IMR-90 (cell line): ENCODE results near the gene CHN2. TPM values are rescaled to one million over a fixed set of nuclear protein-coding genes. Genes with fewer than 3 reads are reported as not detected.

Source experiments
- ATAC-seq: fragments of 200-7000 bp; cut with Tn5 transposase; 2 replicates; pipeline ENCODE4 v1.9.1; 2020; ENCODE audit warnings: low read depth, mild to moderate bottlenecking, moderate library complexity
- BruUV-seq: library from RNA; stranded (reverse); fragments of 400-500 nt; replicated peaks from 2 replicates; lab custom pipeline; 2021; lab: Mats Ljungman, UMichigan
- CTCF ChIA-PET: fragments of 300-600 bp; formaldehyde crosslinking; extraction: SDS; loops from one replicate; lab custom pipeline; 2021; ENCODE audit warnings: antibody characterized with exemption; lab: Yijun Ruan, JAX
- POLR2A ChIA-PET: fragments of 300-600 bp; sonication (Branson Sonifier 250); formaldehyde crosslinking; loops from one replicate; lab custom pipeline; 2022; ENCODE audit warnings: antibody characterized with exemption; ENCODE audit not compliant: unreplicated experiment; lab: Charles Lee
- DNase-seq: peaks from one replicate; pipeline ENCODE4 v3.0.0; 2013
- H2AFZ ChIP-seq: replicated peaks from 2 replicates; pipeline ENCODE3; 2013; ENCODE audit warnings: low read length, mild to moderate bottlenecking; ENCODE audit not compliant: poor library complexity
- H2AK5ac ChIP-seq: 2 replicates; pipeline ENCODE4 v1.6.1; 2013; ENCODE audit warnings: low read depth, low read length, inconsistent platforms
- H2AK9ac ChIP-seq: replicated peaks from 2 replicates; pipeline ENCODE3; 2013; ENCODE audit warnings: mild to moderate bottlenecking, low read depth, low read length, moderate library complexity; ENCODE audit not compliant: poor library complexity
- H2BK120ac ChIP-seq: 2 replicates; pipeline ENCODE4 v1.6.1; 2013; ENCODE audit warnings: low read depth, low read length, inconsistent platforms
- H2BK15ac ChIP-seq: 3 replicates; pipeline ENCODE4 v1.6.1; 2013; ENCODE audit warnings: low read depth, low read length, inconsistent platforms
- H2BK20ac ChIP-seq: 2 replicates; pipeline ENCODE4 v1.6.1; 2013; ENCODE audit warnings: low read depth, mild to moderate bottlenecking, inconsistent platforms, low read length, moderate library complexity
- H2BK5ac ChIP-seq: 2 replicates; pipeline ENCODE4 v1.6.1; 2013; ENCODE audit warnings: mild to moderate bottlenecking, low read depth, low read length, inconsistent platforms; ENCODE audit not compliant: poor library complexity, severe bottlenecking
- H3K14ac ChIP-seq: replicated peaks from 2 replicates; pipeline ENCODE4 v1.6.1; 2013; ENCODE audit warnings: low read depth, low read length, inconsistent platforms
- H3K18ac ChIP-seq: 2 replicates; pipeline ENCODE4 v1.6.1; 2013; ENCODE audit warnings: low read depth, low read length, control low read depth
- H3K23ac ChIP-seq: 2 replicates; pipeline ENCODE4 v1.6.1; 2013; ENCODE audit warnings: low read depth, low read length, inconsistent platforms
- H3K27ac ChIP-seq: 2 replicates; pipeline ENCODE4 v1.5.1; 2013; ENCODE audit warnings: mild to moderate bottlenecking, control low read depth, low read length; ENCODE audit not compliant: insufficient read depth
- H3K27me3 ChIP-seq: 2 replicates; pipeline ENCODE4 v1.6.1; 2013; ENCODE audit warnings: low read length; ENCODE audit not compliant: control insufficient read depth, insufficient read depth
- H3K36me3 ChIP-seq: 2 replicates; pipeline ENCODE4 v1.6.1; 2013; ENCODE audit warnings: low read length, mixed read lengths; ENCODE audit not compliant: control insufficient read depth, insufficient read depth
- H3K4ac ChIP-seq: 2 replicates; pipeline ENCODE4 v1.6.1; 2013; ENCODE audit warnings: low read depth, low read length, inconsistent platforms
- H3K4me1 ChIP-seq: 2 replicates; pipeline ENCODE4 v1.6.1; 2013; ENCODE audit warnings: low read length, mixed read lengths; ENCODE audit not compliant: control insufficient read depth, insufficient read depth
- H3K4me2 ChIP-seq: 2 replicates; pipeline ENCODE4 v1.6.1; 2013; ENCODE audit warnings: low read depth, mild to moderate bottlenecking, control low read depth, low read length, moderate library complexity
- H3K4me3 ChIP-seq: 2 replicates; pipeline ENCODE4 v1.5.1; 2013; ENCODE audit warnings: low read depth, mild to moderate bottlenecking, control low read depth, low read length, moderate library complexity; ENCODE audit not compliant: insufficient read depth
- H3K56ac ChIP-seq: 2 replicates; pipeline ENCODE4 v1.6.1; 2013; ENCODE audit warnings: low read length, inconsistent platforms; ENCODE audit not compliant: insufficient read depth; ENCODE audit errors: extremely low read depth
- H3K79me1 ChIP-seq, 2 experiments: 2 replicates each; pipeline ENCODE4 v1.6.1; 2013; ENCODE audit warnings: low read length in 2 of 2, inconsistent platforms in 1 of 2, low read depth in 1 of 2
- H3K9ac ChIP-seq: 2 replicates; pipeline ENCODE4 v1.6.1; 2013; ENCODE audit warnings: low read depth, low read length, control low read depth
- H3K9me1 ChIP-seq: 2 replicates; pipeline ENCODE4 v1.6.1; 2013; ENCODE audit warnings: low read length, inconsistent platforms; ENCODE audit not compliant: insufficient read depth
- H3K9me3 ChIP-seq: 2 replicates; pipeline ENCODE4 v1.6.1; 2013; ENCODE audit warnings: low read length; ENCODE audit not compliant: control insufficient read depth, insufficient read depth
- H4K20me1 ChIP-seq: 2 replicates; pipeline ENCODE4 v1.6.1; 2013; ENCODE audit warnings: low read length, inconsistent platforms; ENCODE audit not compliant: insufficient read depth
- H4K5ac ChIP-seq: 2 replicates; pipeline ENCODE4 v1.6.1; 2013; ENCODE audit warnings: mild to moderate bottlenecking, low read depth, low read length, control low read depth
- H4K8ac ChIP-seq, 2 experiments: 2 replicates each; pipeline ENCODE4 v1.6.1; 2013; ENCODE audit warnings: low read depth in 2 of 2, low read length in 2 of 2, control low read depth in 1 of 2, inconsistent platforms in 1 of 2
- H4K91ac ChIP-seq: 2 replicates; pipeline ENCODE4 v1.6.1; 2013; ENCODE audit warnings: low read depth, low read length, inconsistent platforms; ENCODE audit not compliant: insufficient read depth
- BHLHE40 ChIP-seq: fragments of 150-350 bp; IDR thresholded peaks from 2 replicates; pipeline ENCODE4 v1.6.1; 2016; ENCODE audit warnings: mild to moderate bottlenecking, low read depth, low read length
- CEBPB ChIP-seq: IDR thresholded peaks from 2 replicates; pipeline ENCODE4 v1.6.1; 2012; ENCODE audit warnings: low read depth, low read length, improper control_type of control experiment
- CHD1 ChIP-seq: IDR thresholded peaks from 2 replicates; pipeline ENCODE4 v1.6.1; 2012; ENCODE audit warnings: low read depth, low read length, improper control_type of control experiment
- MAZ ChIP-seq: IDR thresholded peaks from 2 replicates; pipeline ENCODE4 v1.6.1; 2012; ENCODE audit warnings: low read depth, mild to moderate bottlenecking, low read length, improper control_type of control experiment, moderate library complexity, borderline replicate concordance
- NFE2L2 ChIP-seq: fragments of 150-350 bp; IDR thresholded peaks from 2 replicates; pipeline ENCODE4 v1.6.1; 2016; ENCODE audit warnings: low read depth, mild to moderate bottlenecking, low read length
- POLR2A ChIP-seq: IDR thresholded peaks from 2 replicates; pipeline ENCODE4 v1.6.1; 2012; ENCODE audit warnings: mild to moderate bottlenecking, low read depth, low read length
- RAD21 ChIP-seq: IDR thresholded peaks from 2 replicates; pipeline ENCODE4 v1.6.1; 2012; ENCODE audit warnings: low read length, improper control_type of control experiment
- RCOR1 ChIP-seq: IDR thresholded peaks from 2 replicates; pipeline ENCODE4 v1.6.1; 2012; ENCODE audit warnings: mild to moderate bottlenecking, low read length, improper control_type of control experiment; ENCODE audit not compliant: insufficient replicate concordance
- RFX5 ChIP-seq: IDR thresholded peaks from 2 replicates; pipeline ENCODE4 v1.8.0; 2012; ENCODE audit warnings: low read depth, mild to moderate bottlenecking, low read length, moderate library complexity
- SMC3 ChIP-seq: fragments of 150-350 bp; IDR thresholded peaks from 2 replicates; pipeline ENCODE4 v1.6.1; 2016; ENCODE audit warnings: low read depth, mild to moderate bottlenecking, antibody characterized with exemption, low read length, moderate library complexity
- dilution Hi-C: fragments of 300-500 bp; cut with HindIII; formaldehyde crosslinking; loops from one replicate; pipeline ENCODE4 v1.14.3; 2018; ENCODE audit warnings: low sequenced_read_pairs; ENCODE audit not compliant: unreplicated experiment
- in situ Hi-C: fragments of 300-500 bp; cut with MboI; formaldehyde crosslinking; loops from 3 replicates; pipeline ENCODE4 v1.14.3; 2019; ENCODE audit warnings: low sequenced_read_pairs, inconsistent platforms, mixed read lengths
- intact Hi-C: fragments of 100-400 bp; cut with micrococcal nuclease; formaldehyde crosslinking; loops from 2 replicates; pipeline ENCODE4 v1.10.0; 2022
- polyA plus RNA-seq, 3 experiments: library from polyadenylated mRNA; depleted of rRNA; stranded (reverse); fragments of >200 nt; gene quantifications; 2 replicates each; pipeline ENCODE4 v1.2.3, GENCODE V29; 2012; ENCODE audit warnings: low replicate concordance in 1 of 3
- total RNA-seq: library from RNA; depleted of rRNA; stranded (reverse); fragments of >200 nt; gene quantifications from 2 replicates; pipeline ENCODE4 v1.2.3, GENCODE V29; 2012
- TF ChIP-seq, protein P1 (sequence below): fragments of 150-350 bp; IDR thresholded peaks from 2 replicates; pipeline ENCODE4 v1.6.1; 2016; ENCODE audit warnings: low read depth, mild to moderate bottlenecking, low read length, moderate library complexity, borderline replicate concordance
- TF ChIP-seq, protein P2 (sequence below): fragments of 150-350 bp; IDR thresholded peaks from 2 replicates; pipeline ENCODE4 v1.6.1; 2017; ENCODE audit warnings: mild to moderate bottlenecking, antibody characterized with exemption, low read length, low read depth
- TF ChIP-seq, protein P3 (sequence below): conservative IDR thresholded peaks from 2 replicates; pipeline ENCODE4 v1.5.1; 2012; ENCODE audit warnings: mild to moderate bottlenecking, low read depth, low read length, improper control_type of control experiment

Gene CHN2
- total and polyA plus RNA-seq, 2 of the 4 experiments (the other 2 are of a cell fraction), result not detected

DNA sequence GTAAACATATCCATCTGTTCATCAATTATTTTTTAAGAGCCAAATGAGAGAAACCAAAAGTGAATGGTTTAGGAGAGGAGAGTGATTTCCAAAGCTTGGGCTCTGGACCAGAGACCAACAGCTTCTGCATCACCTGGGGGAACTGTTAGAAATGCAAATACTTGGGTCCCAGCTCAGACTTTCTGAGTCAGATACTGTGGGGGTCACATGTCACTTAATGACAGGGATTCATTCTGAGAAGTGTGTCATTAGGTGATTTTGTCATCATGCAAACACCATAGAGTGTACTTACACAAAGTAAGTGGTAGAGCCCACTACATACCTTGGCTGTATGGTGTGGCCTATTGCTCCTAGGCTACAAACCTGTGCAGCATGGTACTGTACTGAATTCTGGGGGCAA lies 240.6 kb downstream of the CHN2 start:
- Histone ChIP-seq H3K9me1 (no peaks in the 10 kb centered on the region), H3K4ac (no peak overlapping the region), H2AK5ac (no peak overlapping the region), H2AK9ac (no peak overlapping the region), H2BK20ac (no peak overlapping the region), H4K91ac (no peak overlapping the region), H3K9me3 (no peaks in the 10 kb centered on the region), H3K27ac (no peak overlapping the region), H3K9ac (no peak overlapping the region), H4K20me1 (no peaks in the 10 kb centered on the region), H2BK120ac (no peak overlapping the region), H3K4me1 (no peaks in the 10 kb centered on the region), H4K5ac (no peak overlapping the region), H3K23ac (no peak overlapping the region), H3K14ac (no peak overlapping the region), H2AFZ (no peak overlapping the region), H3K27me3 (no peaks in the 10 kb centered on the region), H4K8ac (no peak overlapping the region), H2BK15ac (no peak overlapping the region), H3K4me2 (no peak overlapping the region), H3K18ac (no peak overlapping the region), H3K56ac (no peak overlapping the region), H3K4me3 (no peak overlapping the region), H3K36me3 (no peaks in the 10 kb centered on the region), H3K79me1 (no peaks in the 10 kb centered on the region), H2BK5ac (no peak overlapping the region)
- ATAC-seq (no peak), DNase-seq (no peak)
- CTCF ChIA-PET, result no interaction called here
- in situ Hi-C loops, result no loop called here
- dilution Hi-C loops, result no loop called here
- no TSS peak for BruUV-seq
- intact Hi-C loops, result no loop called here
- TF ChIP-seq SMC3, result no peak
- TF ChIP-seq MAZ, result no peak
- no peak for TF ChIP-seq NFE2L2
- TF ChIP-seq POLR2A, result no peak
- TF ChIP-seq RCOR1, result no peak
- TF ChIP-seq RFX5, result no peak
- TF ChIP-seq, protein P1, sequence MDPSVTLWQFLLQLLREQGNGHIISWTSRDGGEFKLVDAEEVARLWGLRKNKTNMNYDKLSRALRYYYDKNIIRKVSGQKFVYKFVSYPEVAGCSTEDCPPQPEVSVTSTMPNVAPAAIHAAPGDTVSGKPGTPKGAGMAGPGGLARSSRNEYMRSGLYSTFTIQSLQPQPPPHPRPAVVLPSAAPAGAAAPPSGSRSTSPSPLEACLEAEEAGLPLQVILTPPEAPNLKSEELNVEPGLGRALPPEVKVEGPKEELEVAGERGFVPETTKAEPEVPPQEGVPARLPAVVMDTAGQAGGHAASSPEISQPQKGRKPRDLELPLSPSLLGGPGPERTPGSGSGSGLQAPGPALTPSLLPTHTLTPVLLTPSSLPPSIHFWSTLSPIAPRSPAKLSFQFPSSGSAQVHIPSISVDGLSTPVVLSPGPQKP, result no peak
- TF ChIP-seq CHD1, result no peak
- TF ChIP-seq, protein P2, sequence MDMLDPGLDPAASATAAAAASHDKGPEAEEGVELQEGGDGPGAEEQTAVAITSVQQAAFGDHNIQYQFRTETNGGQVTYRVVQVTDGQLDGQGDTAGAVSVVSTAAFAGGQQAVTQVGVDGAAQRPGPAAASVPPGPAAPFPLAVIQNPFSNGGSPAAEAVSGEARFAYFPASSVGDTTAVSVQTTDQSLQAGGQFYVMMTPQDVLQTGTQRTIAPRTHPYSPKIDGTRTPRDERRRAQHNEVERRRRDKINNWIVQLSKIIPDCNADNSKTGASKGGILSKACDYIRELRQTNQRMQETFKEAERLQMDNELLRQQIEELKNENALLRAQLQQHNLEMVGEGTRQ, result no peak
- TF ChIP-seq, protein P3, sequence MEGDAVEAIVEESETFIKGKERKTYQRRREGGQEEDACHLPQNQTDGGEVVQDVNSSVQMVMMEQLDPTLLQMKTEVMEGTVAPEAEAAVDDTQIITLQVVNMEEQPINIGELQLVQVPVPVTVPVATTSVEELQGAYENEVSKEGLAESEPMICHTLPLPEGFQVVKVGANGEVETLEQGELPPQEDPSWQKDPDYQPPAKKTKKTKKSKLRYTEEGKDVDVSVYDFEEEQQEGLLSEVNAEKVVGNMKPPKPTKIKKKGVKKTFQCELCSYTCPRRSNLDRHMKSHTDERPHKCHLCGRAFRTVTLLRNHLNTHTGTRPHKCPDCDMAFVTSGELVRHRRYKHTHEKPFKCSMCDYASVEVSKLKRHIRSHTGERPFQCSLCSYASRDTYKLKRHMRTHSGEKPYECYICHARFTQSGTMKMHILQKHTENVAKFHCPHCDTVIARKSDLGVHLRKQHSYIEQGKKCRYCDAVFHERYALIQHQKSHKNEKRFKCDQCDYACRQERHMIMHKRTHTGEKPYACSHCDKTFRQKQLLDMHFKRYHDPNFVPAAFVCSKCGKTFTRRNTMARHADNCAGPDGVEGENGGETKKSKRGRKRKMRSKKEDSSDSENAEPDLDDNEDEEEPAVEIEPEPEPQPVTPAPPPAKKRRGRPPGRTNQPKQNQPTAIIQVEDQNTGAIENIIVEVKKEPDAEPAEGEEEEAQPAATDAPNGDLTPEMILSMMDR, result no peak
- no peak for TF ChIP-seq BHLHE40
- no peak for TF ChIP-seq CEBPB
- no peak for TF ChIP-seq RAD21
- POLR2A ChIA-PET, result no interaction called here
